DND-41 (cell line): ENCODE measurements around the gene RDH8.

Experiments used
- EZH2 ChIP-seq: IDR thresholded peaks from 3 replicates; pipeline ENCODE4 v1.6.1; 2012; ENCODE audit warnings: borderline replicate concordance, low read depth, mild to moderate bottlenecking, moderate library complexity, low read length, inconsistent platforms; ENCODE audit not compliant: severe bottlenecking
- TF ChIP-seq, protein P1 (sequence below): IDR thresholded peaks from 2 replicates; pipeline ENCODE4 v1.5.1; 2012; ENCODE audit warnings: borderline replicate concordance, low read length, moderate library complexity, mild to moderate bottlenecking; ENCODE audit not compliant: poor library complexity, severe bottlenecking; ENCODE audit errors: extremely low read depth

DNA sequence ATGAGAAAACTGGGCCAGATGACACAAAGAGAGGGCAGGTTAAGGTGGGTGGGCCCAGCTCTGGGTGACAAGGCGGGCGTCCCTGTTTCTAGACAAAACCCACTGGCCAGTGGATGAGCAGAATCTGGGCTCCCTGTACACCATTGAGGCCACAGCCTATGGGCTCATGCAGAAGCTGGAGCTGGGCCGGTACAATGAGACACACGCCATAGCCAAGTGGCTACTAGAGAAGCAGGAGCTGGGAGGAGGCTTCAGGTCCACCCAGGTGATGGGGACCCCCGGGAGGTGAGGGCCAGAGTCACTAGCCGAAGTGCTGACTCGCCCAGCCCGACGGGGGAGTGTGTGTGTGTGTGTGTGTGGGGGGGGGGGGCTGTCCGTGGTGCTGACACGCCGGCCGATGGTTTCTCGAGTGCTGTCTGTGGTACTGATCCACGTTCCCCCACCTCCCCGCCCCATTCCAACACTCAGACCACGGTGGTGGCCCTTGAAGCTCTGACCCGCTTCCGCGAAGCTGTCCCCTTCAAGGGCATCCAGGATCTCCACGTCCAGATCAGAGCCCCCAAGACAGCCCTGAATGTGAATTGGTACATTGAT is 48.5 kb downstream of the RDH8 start:
- TF ChIP-seq, protein P1, sequence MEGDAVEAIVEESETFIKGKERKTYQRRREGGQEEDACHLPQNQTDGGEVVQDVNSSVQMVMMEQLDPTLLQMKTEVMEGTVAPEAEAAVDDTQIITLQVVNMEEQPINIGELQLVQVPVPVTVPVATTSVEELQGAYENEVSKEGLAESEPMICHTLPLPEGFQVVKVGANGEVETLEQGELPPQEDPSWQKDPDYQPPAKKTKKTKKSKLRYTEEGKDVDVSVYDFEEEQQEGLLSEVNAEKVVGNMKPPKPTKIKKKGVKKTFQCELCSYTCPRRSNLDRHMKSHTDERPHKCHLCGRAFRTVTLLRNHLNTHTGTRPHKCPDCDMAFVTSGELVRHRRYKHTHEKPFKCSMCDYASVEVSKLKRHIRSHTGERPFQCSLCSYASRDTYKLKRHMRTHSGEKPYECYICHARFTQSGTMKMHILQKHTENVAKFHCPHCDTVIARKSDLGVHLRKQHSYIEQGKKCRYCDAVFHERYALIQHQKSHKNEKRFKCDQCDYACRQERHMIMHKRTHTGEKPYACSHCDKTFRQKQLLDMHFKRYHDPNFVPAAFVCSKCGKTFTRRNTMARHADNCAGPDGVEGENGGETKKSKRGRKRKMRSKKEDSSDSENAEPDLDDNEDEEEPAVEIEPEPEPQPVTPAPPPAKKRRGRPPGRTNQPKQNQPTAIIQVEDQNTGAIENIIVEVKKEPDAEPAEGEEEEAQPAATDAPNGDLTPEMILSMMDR = no peak
- TF ChIP-seq EZH2 = no peak
